ENCODE measurements around the gene PRKACB. TPM values are rescaled to one million over a fixed set of nuclear protein-coding genes. Genes with fewer than 3 reads are reported as not detected.

The PRKACB gene
- total RNA-seq, 1 experiment from 2014 or later, result 3.4 TPM

- intact Hi-C loops (cut with micrococcal nuclease; ENCODE audit: unreplicated experiment), result no loop called here
- Mint-ChIP-seq H3K27me3 (ENCODE audit: insufficient read depth, unreplicated experiment) (no peaks in the 10 kb centered on the region), H3K4me3 (ENCODE audit: unreplicated experiment) (no peak overlapping the region), H3K4me1 (ENCODE audit: low read depth, unreplicated experiment) (peaks cover 28% of the 10 kb centered on the region), H3K36me3 (ENCODE audit: insufficient read depth, unreplicated experiment) (peaks cover 7% of the 10 kb centered on the region), H3K27ac (ENCODE audit: unreplicated experiment) (no peak overlapping the region), H3K9me3 (ENCODE audit: unreplicated experiment) (peaks cover 9% of the 10 kb centered on the region)
- TF ChIP-seq CTCF (IDR thresholded peaks at IDR 0.05; ENCODE audit: insufficient read depth in 1 of 2, low read depth in 1 of 2, low read length in 1 of 2, severe bottlenecking in 1 of 2, unreplicated experiment in 1 of 2), result no peak
- no peaks in the 10 kb centered on the region for H3K36me3 ChIP-seq (ENCODE audit: control insufficient read depth, insufficient read depth, low read length)
- H3K9me3 ChIP-seq, result no peaks in the 10 kb centered on the region
- BruUV-seq (replicated peaks), result no TSS peak
- POLR2A ChIA-PET, result no interaction called here
- no peak for DNase-seq
- no peaks in the 10 kb centered on the region for H3K27me3 ChIP-seq (replicated peaks; ENCODE audit: control insufficient read depth, insufficient read depth, low read length)
- CTCF ChIA-PET, result no interaction called here
- H3K4me1 ChIP-seq, result peaks cover 25% of the 10 kb centered on the region
- no peak overlapping the region for H3K4me3 ChIP-seq (ENCODE audit: low read depth, low read length)
These were observed 123.4 kb downstream of the PRKACB start for GRCh38 chr1:84267476-84267875.

DNA sequence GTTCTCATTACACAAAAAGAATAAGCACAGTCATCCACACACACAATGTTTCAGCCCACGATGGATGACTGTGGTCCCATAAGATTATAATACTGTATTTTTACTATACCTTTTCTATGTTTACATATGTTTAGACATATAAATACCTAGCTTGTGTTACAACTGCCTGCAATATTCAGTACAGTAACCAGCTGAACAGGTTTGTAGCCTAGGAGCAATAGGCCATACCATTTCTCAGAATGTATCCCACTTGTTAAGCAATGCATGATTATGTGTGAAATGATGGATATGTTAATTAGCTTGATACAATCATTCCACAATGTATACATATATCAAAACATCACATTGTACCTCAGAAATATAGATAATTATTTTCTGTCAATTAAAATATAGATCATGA, 124.3 kb downstream of the PRKACB start:
- Mint-ChIP-seq H3K36me3 (ENCODE audit: insufficient read depth, unreplicated experiment) (peaks cover 7% of the 10 kb centered on the region), H3K9me3 (ENCODE audit: unreplicated experiment) (peaks cover 9% of the 10 kb centered on the region), H3K4me1 (ENCODE audit: low read depth, unreplicated experiment) (peaks cover 36% of the 10 kb centered on the region), H3K27ac (ENCODE audit: unreplicated experiment) (no peak overlapping the region), H3K27me3 (ENCODE audit: insufficient read depth, unreplicated experiment) (no peaks in the 10 kb centered on the region), H3K4me3 (ENCODE audit: unreplicated experiment) (no peak overlapping the region)
- H3K4me3 ChIP-seq (ENCODE audit: low read depth, low read length), result no peak overlapping the region
- intact Hi-C loops (cut with micrococcal nuclease; ENCODE audit: unreplicated experiment), result no loop called here
- TF ChIP-seq CTCF (IDR thresholded peaks at IDR 0.05; ENCODE audit: insufficient read depth in 1 of 2, low read depth in 1 of 2, low read length in 1 of 2, severe bottlenecking in 1 of 2, unreplicated experiment in 1 of 2), result no peak
- BruUV-seq (replicated peaks), result no TSS peak
- no peaks in the 10 kb centered on the region for H3K36me3 ChIP-seq (ENCODE audit: control insufficient read depth, insufficient read depth, low read length)
- no peaks in the 10 kb centered on the region for H3K9me3 ChIP-seq
- H3K27me3 ChIP-seq (replicated peaks; ENCODE audit: control insufficient read depth, insufficient read depth, low read length), result no peaks in the 10 kb centered on the region
- POLR2A ChIA-PET, result no interaction called here
- H3K4me1 ChIP-seq, result peaks cover 34% of the 10 kb centered on the region
- CTCF ChIA-PET, result no interaction called here
- DNase-seq, result no peak

DNA sequence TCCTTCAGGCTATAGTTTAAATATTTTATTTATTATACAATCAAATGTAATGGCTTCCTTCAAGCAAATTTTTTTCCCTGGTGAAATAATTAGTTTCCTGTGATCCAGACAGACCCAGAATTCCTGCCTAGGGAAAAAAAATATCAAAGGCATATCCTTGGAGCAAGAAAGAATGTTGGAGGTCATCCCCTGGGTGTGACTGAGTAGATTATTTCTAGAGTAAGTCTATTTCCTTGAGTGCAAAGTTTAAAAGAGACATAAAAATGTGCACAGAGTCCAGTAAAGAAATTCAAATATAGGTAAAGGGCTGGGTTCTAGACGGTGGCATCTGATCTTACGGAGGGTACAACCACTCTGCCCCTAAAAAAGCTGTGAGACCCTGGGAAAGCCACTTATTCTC, 125.2 kb downstream of the PRKACB start:
- H3K36me3 ChIP-seq (ENCODE audit: control insufficient read depth, insufficient read depth, low read length), result no peaks in the 10 kb centered on the region
- Mint-ChIP-seq H3K9me3 (ENCODE audit: unreplicated experiment) (peaks cover 9% of the 10 kb centered on the region), H3K27me3 (ENCODE audit: insufficient read depth, unreplicated experiment) (no peaks in the 10 kb centered on the region), H3K27ac (ENCODE audit: unreplicated experiment) (peak overlapping the region; percentile 80), H3K4me3 (ENCODE audit: unreplicated experiment) (no peak overlapping the region), H3K4me1 (ENCODE audit: low read depth, unreplicated experiment) (peaks cover 36% of the 10 kb centered on the region), H3K36me3 (ENCODE audit: insufficient read depth, unreplicated experiment) (peaks cover 7% of the 10 kb centered on the region)
- no TSS peak for BruUV-seq (replicated peaks)
- H3K9me3 ChIP-seq, result no peaks in the 10 kb centered on the region
- intact Hi-C loops (cut with micrococcal nuclease; ENCODE audit: unreplicated experiment), result no loop called here
- no peak for DNase-seq
- ChIA-PET POLR2A (no interaction called here), CTCF (no interaction called here)
- no peak overlapping the region for H3K4me3 ChIP-seq (ENCODE audit: low read depth, low read length)
- H3K4me1 ChIP-seq, result peaks cover 37% of the 10 kb centered on the region
- TF ChIP-seq CTCF (IDR thresholded peaks at IDR 0.05; ENCODE audit: insufficient read depth in 1 of 2, low read depth in 1 of 2, low read length in 1 of 2, severe bottlenecking in 1 of 2, unreplicated experiment in 1 of 2), result no peak
- no peaks in the 10 kb centered on the region for H3K27me3 ChIP-seq (replicated peaks; ENCODE audit: control insufficient read depth, insufficient read depth, low read length)
